H9 (cell line): Measurements from ENCODE around the gene SCAMP3. TPM values are rescaled to one million over a fixed set of nuclear protein-coding genes. Genes with fewer than 3 reads are reported as not detected.

Experiments
- DNase-seq: peaks from one replicate; pipeline ENCODE4 v3.0.0-alpha.2; 2017
- H2AFZ ChIP-seq: one replicate; pipeline ENCODE4 v1.6.1; 2013; ENCODE audit warnings: mild to moderate bottlenecking, low read length, control low read depth, moderate library complexity
- H2AK5ac ChIP-seq: 2 replicates; pipeline ENCODE4 v1.6.1; 2013; ENCODE audit warnings: low read length, control low read depth, mixed read lengths; ENCODE audit not compliant: insufficient read length
- H2BK120ac ChIP-seq: one replicate; pipeline ENCODE4 v1.6.1; 2013; ENCODE audit warnings: low read depth, mild to moderate bottlenecking, low read length, control low read depth, inconsistent platforms; ENCODE audit not compliant: poor library complexity, severe bottlenecking
- H2BK12ac ChIP-seq: 2 replicates; pipeline ENCODE4 v1.6.1; 2013; ENCODE audit warnings: low read length, control low read depth, mixed read lengths, low read depth; ENCODE audit not compliant: insufficient read length
- H2BK15ac ChIP-seq: 2 replicates; pipeline ENCODE4 v1.6.1; 2013; ENCODE audit warnings: low read depth, low read length, control low read depth
- H2BK20ac ChIP-seq: one replicate; pipeline ENCODE4 v1.6.1; 2013; ENCODE audit warnings: low read depth, mild to moderate bottlenecking, low read length, control low read depth, inconsistent platforms; ENCODE audit not compliant: poor library complexity, severe bottlenecking
- H2BK5ac ChIP-seq: 2 replicates; pipeline ENCODE4 v1.6.1; 2013; ENCODE audit warnings: low read length, control low read depth, mixed read lengths; ENCODE audit not compliant: insufficient read length
- H3K14ac ChIP-seq: 2 replicates; pipeline ENCODE4 v1.6.1; 2013; ENCODE audit warnings: low read length, control low read depth; ENCODE audit not compliant: insufficient read depth
- H3K18ac ChIP-seq: 2 replicates; pipeline ENCODE4 v1.6.1; 2013; ENCODE audit warnings: low read depth, mild to moderate bottlenecking, mixed read lengths, low read length, control low read depth; ENCODE audit not compliant: insufficient read length
- H3K23ac ChIP-seq: 2 replicates; pipeline ENCODE4 v1.6.1; 2013; ENCODE audit warnings: low read length, control low read depth, mixed read lengths, low read depth; ENCODE audit not compliant: insufficient read length
- H3K23me2 ChIP-seq: 2 replicates; pipeline ENCODE4 v1.6.1; 2013; ENCODE audit warnings: low read depth, mild to moderate bottlenecking, mixed read lengths, low read length, control low read depth; ENCODE audit not compliant: insufficient read length, poor library complexity, severe bottlenecking
- H3K27ac ChIP-seq: 2 replicates; pipeline ENCODE4 v1.5.1; 2013; ENCODE audit warnings: low read length, control low read depth, mixed read lengths, low read depth; ENCODE audit not compliant: insufficient read length
- H3K27me3 ChIP-seq: 2 replicates; pipeline ENCODE4 v1.6.1; 2013; ENCODE audit warnings: low read length, control low read depth, inconsistent platforms; ENCODE audit not compliant: insufficient read depth
- H3K4ac ChIP-seq: 2 replicates; pipeline ENCODE4 v1.6.1; 2013; ENCODE audit warnings: low read depth, mild to moderate bottlenecking, control low read depth, inconsistent platforms, low read length, moderate library complexity
- H3K4me1 ChIP-seq: 2 replicates; pipeline ENCODE4 v1.6.1; 2013; ENCODE audit warnings: low read length, control low read depth, inconsistent platforms; ENCODE audit not compliant: insufficient read depth
- H3K4me2 ChIP-seq: 2 replicates; pipeline ENCODE4 v1.6.1; 2013; ENCODE audit warnings: low read length, control low read depth, mixed read lengths; ENCODE audit not compliant: insufficient read length, insufficient read depth
- H3K56ac ChIP-seq: 2 replicates; pipeline ENCODE4 v1.6.1; 2013; ENCODE audit warnings: low read depth, mild to moderate bottlenecking, mixed read lengths, low read length, control low read depth; ENCODE audit not compliant: insufficient read length
- H3K79me1 ChIP-seq: 2 replicates; pipeline ENCODE4 v1.6.1; 2013; ENCODE audit warnings: low read depth, mild to moderate bottlenecking, moderate library complexity, low read length, control low read depth, inconsistent platforms; ENCODE audit not compliant: insufficient read depth, poor library complexity, severe bottlenecking
- H3K79me2 ChIP-seq: 2 replicates; pipeline ENCODE4 v1.6.1; 2013; ENCODE audit warnings: low read length, control low read depth, inconsistent platforms; ENCODE audit not compliant: insufficient read depth
- H3K9ac ChIP-seq: 2 replicates; pipeline ENCODE4 v1.6.1; 2013; ENCODE audit warnings: low read length, control low read depth, mixed read lengths; ENCODE audit not compliant: insufficient read length; ENCODE audit errors: extremely low read depth
- H3K9me3 ChIP-seq: one replicate; pipeline ENCODE4 v1.6.1; 2013; ENCODE audit warnings: low read depth, low read length, inconsistent platforms; ENCODE audit not compliant: control insufficient read depth
- H3T11ph ChIP-seq: one replicate; pipeline ENCODE4 v1.6.1; 2013; ENCODE audit warnings: mild to moderate bottlenecking, low read length, control low read depth, inconsistent platforms
- H4K20me1 ChIP-seq: one replicate; pipeline ENCODE4 v1.6.1; 2013; ENCODE audit not compliant: control insufficient read depth, insufficient read length, insufficient read depth
- H4K5ac ChIP-seq: 2 replicates; pipeline ENCODE4 v1.6.1; 2013; ENCODE audit warnings: low read depth, mild to moderate bottlenecking, mixed read lengths, low read length, control low read depth; ENCODE audit not compliant: insufficient read length
- H4K8ac ChIP-seq: replicated peaks from 2 replicates; pipeline ENCODE4 v1.6.1; 2013; ENCODE audit warnings: low read length, control low read depth, mixed read lengths, low read depth; ENCODE audit not compliant: insufficient read length
- H4K91ac ChIP-seq: 2 replicates; pipeline ENCODE4 v1.6.1; 2013; ENCODE audit warnings: low read depth, mild to moderate bottlenecking, moderate library complexity, mixed read lengths, low read length, control low read depth; ENCODE audit not compliant: insufficient read length
- H3K27ac Mint-ChIP-seq, 3 experiments: 2 replicates in 2 of 3; 3 replicates in 1 of 3; pipeline ENCODE4 v1.8.0; 2020 to 2021; ENCODE audit warnings: mixed read lengths in 3 of 3, mild to moderate bottlenecking in 1 of 3, moderate library complexity in 1 of 3
- H3K27me3 Mint-ChIP-seq: 2 replicates; pipeline ENCODE4 v1.8.0; 2021; ENCODE audit warnings: low read depth, mild to moderate bottlenecking, moderate library complexity, mixed read lengths
- H3K36me3 Mint-ChIP-seq, 3 experiments: 2 replicates in 2 of 3; 3 replicates in 1 of 3; pipeline ENCODE4 v1.8.0; 2020 to 2021; ENCODE audit warnings: low read depth in 3 of 3, mixed read lengths in 3 of 3; ENCODE audit not compliant: insufficient read depth in 1 of 3
- H3K4me1 Mint-ChIP-seq, 2 experiments: 2 replicates each; pipeline ENCODE4 v1.8.0; 2020; ENCODE audit warnings: mixed read lengths in 2 of 2
- H3K4me3 Mint-ChIP-seq, 2 experiments: 2 replicates in 1 of 2; 3 replicates in 1 of 2; pipeline ENCODE4 v1.8.0; 2020 to 2021; ENCODE audit warnings: mild to moderate bottlenecking in 2 of 2, mixed read lengths in 2 of 2, moderate library complexity in 1 of 2
- H3K9me3 Mint-ChIP-seq, 2 experiments: 2 replicates in 1 of 2; 3 replicates in 1 of 2; pipeline ENCODE4 v1.8.0; 2020; ENCODE audit warnings: mild to moderate bottlenecking in 2 of 2, mixed read lengths in 2 of 2, moderate library complexity in 1 of 2
- CTCF ChIP-seq: fragments of 200-600 bp; sonication (generic); conservative IDR thresholded peaks from 3 replicates; pipeline ENCODE4 v1.8.0; 2021; ENCODE audit warnings: antibody characterized with exemption, mild to moderate bottlenecking
- WGBS: extraction: QIAGEN DNeasy Blood & Tissue Kit; methylation state at CpG from one replicate; pipeline ENCODE4 v1.1.7; 2013; ENCODE audit warnings: missing lambda C conversion rate, low lambda C conversion rate, mixed read lengths; ENCODE audit not compliant: insufficient read length; ENCODE audit errors: extremely low coverage; 5-methylcytosine and 5-hydroxymethylcytosine counted together
- total RNA-seq: library from RNA; stranded (reverse); gene quantifications from 2 replicates; pipeline ENCODE4 v1.2.1, GENCODE V29; 2021

SCAMP3 gene
- total RNA-seq, 1 experiment from 2014 or later: 52.5 TPM

GRCh38 chr1:155285063-155285462 is 22.9 kb upstream of the SCAMP3 start:
- no peak overlapping the region for H4K8ac ChIP-seq
- no peaks in the 10 kb centered on the region for H3K9me3 ChIP-seq
- no peak overlapping the region for H3K18ac ChIP-seq
- H3K79me2 ChIP-seq: no peaks in the 10 kb centered on the region
- H3K4ac ChIP-seq: no peak overlapping the region
- H2BK120ac ChIP-seq: no peak overlapping the region
- no CpG with 5 or more reads among the region's 14 CpGs for WGBS
- no peak overlapping the region for H3K4me3 Mint-ChIP-seq
- no peak overlapping the region for H2BK5ac ChIP-seq
- no peak for TF ChIP-seq CTCF
- H3K4me2 ChIP-seq: no peak overlapping the region
- no peak overlapping the region for H4K5ac ChIP-seq
- H2AFZ ChIP-seq: no peak overlapping the region
- H2AK5ac ChIP-seq: no peak overlapping the region
- no peaks in the 10 kb centered on the region for H3K27me3 Mint-ChIP-seq
- H4K20me1 ChIP-seq: no peaks in the 10 kb centered on the region
- H3K9ac ChIP-seq: no peak overlapping the region
- no peak overlapping the region for H4K91ac ChIP-seq
- no peak overlapping the region for H3K27ac ChIP-seq
- no peak overlapping the region for H3T11ph ChIP-seq
- H3K56ac ChIP-seq: no peak overlapping the region
- H2BK20ac ChIP-seq: no peak overlapping the region
- no peak overlapping the region for H3K23ac ChIP-seq
- H3K79me1 ChIP-seq: no peaks in the 10 kb centered on the region
- H3K27ac Mint-ChIP-seq: peak overlapping the region in 2 of 3 experiments; percentile 2 to 21; a peak in 3 of 7 replicates
- H3K4me1 ChIP-seq: no peaks in the 10 kb centered on the region
- H3K4me1 Mint-ChIP-seq: peaks cover 0 to 3% of the 10 kb centered on the region in 2 experiments; a peak in 1 of 4 replicates
- H2BK12ac ChIP-seq: no peak overlapping the region
- H3K9me3 Mint-ChIP-seq: no peaks in the 10 kb centered on the region
- DNase-seq: no peak
- H3K23me2 ChIP-seq: peaks cover 3% of the 10 kb centered on the region
- H3K14ac ChIP-seq: no peak overlapping the region
- no peaks in the 10 kb centered on the region for H3K27me3 ChIP-seq
- H2BK15ac ChIP-seq: no peak overlapping the region
- peaks cover 4 to 12% (median 4%) of the 10 kb centered on the region in 3 experiments; a peak in 4 of 7 replicates for H3K36me3 Mint-ChIP-seq
